Measurements from ENCODE around the gene C17orf113. TPM values are rescaled to one million over a fixed set of nuclear protein-coding genes. Genes with fewer than 3 reads are reported as not detected.
A peak's percentile ranks its signal among the peaks of the same experiment; 100 is the strongest.
"Not testable (repeated sequence)": the region's sequence is repeated elsewhere in the genome, so short reads cannot be mapped to it uniquely, and the experiment has no call there.

Gene C17orf113
- total RNA-seq, 1 experiment from 2014 or later, result 0.62 TPM

- Histone ChIP-seq H3K4me3 (ENCODE audit: low read length) (no peak overlapping the region), H3K9ac (ENCODE audit: low read length) (no peak overlapping the region), H3K27me3 (ENCODE audit: low read length) (no peaks in the 10 kb centered on the region), H2AFZ (ENCODE audit: low read length) (no peak overlapping the region), H3K79me2 (ENCODE audit: low read length) (peaks cover 18% of the 10 kb centered on the region), H4K20me1 (ENCODE audit: low read length) (no peaks in the 10 kb centered on the region), H3K9me2 (replicated peaks; ENCODE audit: low read length) (no peaks in the 10 kb centered on the region), H3K36me3 (ENCODE audit: low read depth, low read length) (no peaks in the 10 kb centered on the region), H3K4me2 (ENCODE audit: low read length) (no peak overlapping the region), H3K9me3 (ENCODE audit: low read length) (no peaks in the 10 kb centered on the region), H3K4me1 (ENCODE audit: insufficient read depth, low read length) (peaks cover 16% of the 10 kb centered on the region), H3K27ac (ENCODE audit: low read length) (no peak overlapping the region), H3F3A (ENCODE audit: low read length, unreplicated experiment) (no peaks in the 10 kb centered on the region)
- ATAC-seq (no peak), DNase-seq (no peak)
- no peak for TF ChIP-seq EZH2 (IDR thresholded peaks at IDR 0.05; ENCODE audit: low read length, unreplicated experiment)
- intact Hi-C loops (cut with micrococcal nuclease), result no loop called here
- CTCF ChIA-PET, result interaction anchor here (0.7 kb wide), 1 partner anchor 65 kb away, joined by 8 read pairs; no protein-coding TSS in a partner anchor
- no TSS peak for BruUV-seq (replicated peaks)
- POLR2A ChIA-PET (ENCODE audit: unreplicated experiment), result no interaction called here
Measured at GRCh38 chr17:42023524-42024349, 26.7 kb downstream of the C17orf113 start.

GRCh38 chr17:42020845-42021244 lies 29.6 kb downstream of the C17orf113 start:
- H2AFZ ChIP-seq (ENCODE audit: low read length); BruUV-seq (replicated peaks); H3F3A ChIP-seq (ENCODE audit: low read length, unreplicated experiment); H3K9me2 ChIP-seq (replicated peaks; ENCODE audit: low read length); H3K27me3 ChIP-seq (ENCODE audit: low read length); DNase-seq; ATAC-seq; H3K9me3 ChIP-seq (ENCODE audit: low read length); H3K27ac ChIP-seq (ENCODE audit: low read length); H3K36me3 ChIP-seq (ENCODE audit: low read depth, low read length); H4K20me1 ChIP-seq (ENCODE audit: low read length); intact Hi-C loops (cut with micrococcal nuclease): not testable (repeated sequence)
- peaks cover 26% of the 10 kb centered on the region for H3K4me1 ChIP-seq (ENCODE audit: insufficient read depth, low read length)
- peak overlapping the region; percentile 93 for H3K4me2 ChIP-seq (ENCODE audit: low read length)
- peak overlapping the region; percentile 97 for H3K9ac ChIP-seq (ENCODE audit: low read length)
- H3K4me3 ChIP-seq (ENCODE audit: low read length), result peak overlapping the region; percentile 96
- POLR2A ChIA-PET (ENCODE audit: unreplicated experiment), result interaction anchor here (1.1 kb wide), 1 partner anchor 55 kb away, joined by 4 read pairs; the partner anchor contains the start of gene CNP
- CTCF ChIA-PET, result interaction anchor here (0.6 kb wide), 1 partner anchor 58 kb away, joined by 3 read pairs; no protein-coding TSS in a partner anchor
- H3K79me2 ChIP-seq (ENCODE audit: low read length), result peaks cover 31% of the 10 kb centered on the region

DNA sequence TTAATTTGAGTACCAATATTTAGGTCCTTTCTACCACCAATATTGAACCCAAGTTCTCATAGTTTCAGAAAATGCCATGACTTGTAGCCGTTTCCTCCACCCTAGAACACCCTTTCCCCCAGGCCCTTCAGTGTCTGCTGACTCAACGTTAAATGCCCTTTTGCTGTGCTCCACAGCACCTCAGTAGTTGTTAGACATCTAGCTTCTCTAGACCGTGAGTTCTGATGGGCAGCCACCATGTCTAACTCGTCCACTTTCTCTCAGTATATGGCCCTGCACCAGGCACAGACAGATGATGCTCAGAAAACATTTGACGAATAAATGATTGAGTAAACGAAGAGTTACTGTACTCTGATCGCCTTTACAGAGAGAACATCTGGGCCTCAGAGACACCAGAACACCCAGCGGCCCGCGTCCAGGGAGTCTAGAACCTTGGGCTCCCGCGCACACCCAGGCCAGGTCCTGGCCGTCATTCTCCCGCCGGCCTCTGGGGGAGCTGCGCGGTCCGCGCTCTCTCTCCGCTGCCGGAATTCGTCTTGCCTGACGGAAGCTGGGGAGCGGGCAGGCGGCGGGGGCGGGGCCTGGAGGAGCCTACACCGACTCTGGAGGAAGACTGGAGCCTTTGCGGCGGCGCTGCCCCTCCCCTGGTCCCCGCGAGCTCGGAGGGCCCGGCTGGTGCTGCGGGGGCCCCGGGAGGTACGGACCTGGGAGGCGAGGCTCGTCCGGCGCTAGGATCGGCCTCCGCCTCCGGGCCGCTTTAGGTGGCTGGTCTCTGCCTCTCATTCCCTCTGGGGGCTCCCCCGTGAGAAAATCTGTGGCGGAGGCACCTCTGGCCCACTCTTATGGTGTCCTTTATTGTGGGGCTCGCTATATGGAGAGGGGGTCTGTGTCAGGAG lies 30.6 kb downstream of the C17orf113 start, which contains the start of gene NKIRAS2:
NKIRAS2 (plus strand) TSS at position 582 of the 896 bp plus-strand sequence. CDS start 1,488 bp downstream, outside the sequence.
- Histone ChIP-seq H3K27ac (ENCODE audit: low read length) (0 out of 2 replicates have a peak within 1 kb of the TSS, but pooled peaks have one; percentile 7), H3K4me2 (ENCODE audit: low read length) (peak within 1 kb of the TSS; percentile 93), H3K9me2 (replicated peaks; ENCODE audit: low read length) (no peaks in the 10 kb centered on the region), H3K27me3 (ENCODE audit: low read length) (no peaks in the 10 kb centered on the region), H4K20me1 (ENCODE audit: low read length) (no peaks in the 10 kb centered on the region), H3F3A (ENCODE audit: low read length, unreplicated experiment) (no peaks in the 10 kb centered on the region), H3K4me1 (ENCODE audit: insufficient read depth, low read length) (peaks cover 24% of the 10 kb centered on the region), H3K79me2 (ENCODE audit: low read length) (peaks cover 42% of the 10 kb centered on the region), H3K9ac (ENCODE audit: low read length) (peak within 1 kb of the TSS; percentile 97), H2AFZ (ENCODE audit: low read length) (peak within 1 kb of the TSS; percentile 94), H3K9me3 (ENCODE audit: low read length) (no peaks in the 10 kb centered on the region), H3K4me3 (ENCODE audit: low read length) (peak within 1 kb of the TSS; percentile 96), H3K36me3 (ENCODE audit: low read depth, low read length) (no peaks in the 10 kb centered on the region)
- BruUV-seq (replicated peaks), result no TSS peak
- no peak for TF ChIP-seq EZH2phosphoT487 (IDR thresholded peaks at IDR 0.05; ENCODE audit: borderline replicate concordance, low read length)
- TF ChIP-seq, protein P1, sequence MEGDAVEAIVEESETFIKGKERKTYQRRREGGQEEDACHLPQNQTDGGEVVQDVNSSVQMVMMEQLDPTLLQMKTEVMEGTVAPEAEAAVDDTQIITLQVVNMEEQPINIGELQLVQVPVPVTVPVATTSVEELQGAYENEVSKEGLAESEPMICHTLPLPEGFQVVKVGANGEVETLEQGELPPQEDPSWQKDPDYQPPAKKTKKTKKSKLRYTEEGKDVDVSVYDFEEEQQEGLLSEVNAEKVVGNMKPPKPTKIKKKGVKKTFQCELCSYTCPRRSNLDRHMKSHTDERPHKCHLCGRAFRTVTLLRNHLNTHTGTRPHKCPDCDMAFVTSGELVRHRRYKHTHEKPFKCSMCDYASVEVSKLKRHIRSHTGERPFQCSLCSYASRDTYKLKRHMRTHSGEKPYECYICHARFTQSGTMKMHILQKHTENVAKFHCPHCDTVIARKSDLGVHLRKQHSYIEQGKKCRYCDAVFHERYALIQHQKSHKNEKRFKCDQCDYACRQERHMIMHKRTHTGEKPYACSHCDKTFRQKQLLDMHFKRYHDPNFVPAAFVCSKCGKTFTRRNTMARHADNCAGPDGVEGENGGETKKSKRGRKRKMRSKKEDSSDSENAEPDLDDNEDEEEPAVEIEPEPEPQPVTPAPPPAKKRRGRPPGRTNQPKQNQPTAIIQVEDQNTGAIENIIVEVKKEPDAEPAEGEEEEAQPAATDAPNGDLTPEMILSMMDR (conservative IDR thresholded peaks at IDR 0.05; ENCODE audit: low read depth, low read length), result peak; percentile 76
- no peak for TF ChIP-seq EZH2 (IDR thresholded peaks at IDR 0.05; ENCODE audit: low read length, unreplicated experiment)
- POLR2A ChIA-PET (ENCODE audit: unreplicated experiment), result interaction anchor here (0.7 to 1.1 kb wide), 2 partner anchors 54 to 548 kb away, joined by 4 to 5 read pairs; partner anchors contain the start of gene CNP
- DNase-seq, result peak; percentile 86
- CTCF ChIA-PET, result interaction anchor here (0.6 to 0.7 kb wide), 4 partner anchors 56 to 744 kb away, joined by 3 to 5 read pairs (median 4); no protein-coding TSS in a partner anchor
- intact Hi-C loops (cut with micrococcal nuclease), result no loop called here
- peak; percentile 63 for ATAC-seq
